HG03571 (cell line): ENCODE data around the gene IGF2.

ENCODE experiments used
- ATAC-seq: cut with Tn5 transposase; IDR thresholded peaks from one replicate; pipeline ENCODE4 v1.9.1; 2021; ENCODE audit not compliant: unreplicated experiment

Gene IGF2

DNA sequence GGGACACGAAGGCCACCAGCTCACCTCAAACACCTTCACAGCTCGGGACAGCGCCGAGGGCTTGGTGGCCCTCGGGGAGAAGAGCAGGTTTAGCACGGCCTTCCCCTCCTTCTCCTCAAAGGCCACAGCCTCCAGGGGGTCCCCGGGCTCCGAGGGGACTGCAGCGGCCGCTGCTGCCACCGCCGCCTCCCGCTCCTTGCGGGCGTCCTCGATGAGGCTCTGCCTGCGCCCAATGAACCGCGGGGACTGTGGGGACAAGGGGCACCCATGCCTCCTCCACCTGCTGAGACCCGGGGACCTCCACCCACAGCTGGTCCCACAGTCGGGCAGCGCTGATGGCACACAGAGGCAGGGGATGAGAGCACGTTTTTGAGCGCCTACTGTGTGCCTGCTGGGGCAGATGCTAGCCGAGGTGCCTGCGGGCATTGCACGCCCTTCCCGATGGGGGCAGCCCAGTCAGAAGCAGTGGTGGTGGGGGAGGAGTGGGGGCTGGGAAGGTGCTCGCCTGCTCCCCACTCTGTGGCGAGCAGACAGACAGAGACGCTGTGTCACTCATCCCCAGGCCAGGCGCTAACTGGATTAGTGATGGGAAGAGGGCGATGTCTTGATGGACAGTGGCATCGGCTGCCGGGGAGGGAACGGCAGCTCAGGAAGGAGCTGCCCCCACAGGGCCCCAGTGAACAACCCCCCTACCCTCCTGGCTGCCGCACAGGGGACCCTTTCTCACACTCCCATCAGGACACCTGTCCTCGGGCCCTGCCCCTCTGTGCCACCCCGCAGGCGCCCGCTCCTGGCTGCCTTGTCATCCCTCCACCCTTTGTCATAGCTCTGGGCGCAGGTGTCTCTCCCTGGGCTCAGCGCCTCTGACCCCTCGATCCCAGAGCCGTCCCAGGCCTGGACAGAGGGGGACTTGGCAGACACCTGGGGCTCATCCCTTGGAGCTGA is 30.7 kb upstream of the IGF2 start:
- ATAC-seq = no peak

DNA sequence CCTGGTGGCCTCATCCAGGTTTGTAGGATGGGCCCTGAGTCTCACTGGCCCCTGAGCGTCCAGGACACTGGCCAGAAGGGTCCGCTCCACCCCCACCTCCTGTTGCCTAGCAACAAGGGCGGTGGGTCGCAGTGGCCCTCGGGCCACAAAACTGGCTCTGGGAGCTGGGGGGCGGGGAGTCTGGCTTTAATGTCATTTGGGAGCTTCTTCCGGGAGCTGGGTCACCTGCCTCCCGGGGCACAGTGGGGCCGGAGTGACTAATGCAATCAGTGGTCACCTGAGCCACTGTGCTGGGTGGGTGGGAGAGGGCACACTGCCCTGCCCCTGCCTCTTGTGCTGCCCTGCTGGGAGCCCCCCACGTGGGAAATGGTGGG is 29.8 kb upstream of the IGF2 start:
- ATAC-seq = no peak

DNA sequence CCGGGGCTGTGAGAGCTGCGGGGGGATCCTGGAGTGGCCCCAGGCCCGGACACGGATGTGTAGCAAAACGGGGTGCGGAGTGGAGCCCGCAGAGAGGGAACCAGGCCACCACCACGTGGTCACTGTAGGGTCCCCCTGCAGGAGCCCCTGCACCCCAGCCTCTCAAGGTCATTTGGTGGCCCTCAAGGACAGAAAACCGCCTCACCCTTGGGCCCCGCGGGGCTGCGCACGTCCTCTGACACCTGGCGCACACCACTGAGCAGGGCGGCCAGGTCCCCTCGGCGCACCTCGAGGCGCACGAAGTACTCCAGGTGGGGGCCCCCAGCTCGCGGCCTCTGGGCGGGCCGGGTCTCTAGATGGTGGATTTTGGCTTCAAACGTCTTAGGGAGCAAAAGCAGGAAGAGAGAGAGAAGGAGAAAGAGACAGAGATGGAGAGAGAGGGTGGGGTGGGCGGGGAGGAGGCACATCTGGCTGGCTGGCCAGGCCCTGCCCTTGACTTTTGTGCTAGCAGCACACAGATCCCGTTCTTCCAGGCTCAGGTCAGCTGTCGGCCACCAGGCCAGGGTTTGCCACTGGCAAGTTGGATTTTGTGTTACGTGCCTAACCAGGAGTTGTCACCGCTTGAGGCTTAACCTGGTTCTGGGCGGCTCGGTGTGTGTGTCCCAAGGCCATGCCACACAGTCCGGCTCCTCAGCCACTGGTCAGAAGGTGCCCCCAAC is 29.3 kb upstream of the IGF2 start:
- no peak for ATAC-seq

DNA sequence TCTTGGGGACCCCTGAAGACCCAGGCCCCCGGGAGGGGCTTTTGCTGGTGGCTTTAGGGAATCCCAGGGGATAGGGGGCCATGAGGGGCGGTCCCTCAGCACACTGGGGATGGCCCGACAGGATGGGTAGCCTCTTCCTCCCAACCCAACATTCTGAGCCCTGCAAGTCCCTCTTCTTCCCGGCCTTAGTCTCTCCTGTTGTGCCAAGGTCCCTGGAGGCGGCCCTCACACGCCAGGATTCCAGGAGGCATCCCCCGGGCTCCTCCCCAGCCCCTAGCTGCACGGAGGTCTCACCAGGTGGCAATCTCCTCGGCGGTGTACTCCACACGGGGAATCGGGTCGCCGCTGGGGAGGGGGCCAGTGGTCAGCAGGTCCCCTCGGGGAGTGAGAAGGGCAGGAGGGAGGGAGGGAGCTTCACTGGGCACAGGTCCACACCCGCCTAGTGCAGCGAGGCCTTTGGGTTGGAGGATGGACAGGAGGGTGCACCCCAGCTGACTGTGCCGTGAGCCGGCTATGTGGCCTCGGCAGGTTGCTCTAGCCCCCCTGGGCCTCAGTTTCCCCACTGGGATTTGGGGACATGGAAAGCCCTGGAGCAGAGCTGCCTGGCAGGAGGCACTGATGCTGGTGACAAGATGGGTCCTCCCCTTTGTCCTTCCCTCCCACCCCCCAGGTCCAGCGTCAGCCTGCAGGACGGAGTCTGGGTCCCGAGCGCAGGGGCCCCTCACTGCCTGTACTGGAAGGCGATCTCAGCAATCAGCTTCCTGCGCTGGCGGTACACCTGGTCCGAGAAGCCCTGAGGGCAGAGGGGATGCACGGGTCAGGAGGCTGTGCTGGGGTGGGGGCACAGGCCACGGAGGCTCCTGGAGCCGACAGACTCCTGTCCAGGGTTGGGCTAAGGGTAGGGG is 28.2 kb upstream of the IGF2 start:
- no peak for ATAC-seq

DNA sequence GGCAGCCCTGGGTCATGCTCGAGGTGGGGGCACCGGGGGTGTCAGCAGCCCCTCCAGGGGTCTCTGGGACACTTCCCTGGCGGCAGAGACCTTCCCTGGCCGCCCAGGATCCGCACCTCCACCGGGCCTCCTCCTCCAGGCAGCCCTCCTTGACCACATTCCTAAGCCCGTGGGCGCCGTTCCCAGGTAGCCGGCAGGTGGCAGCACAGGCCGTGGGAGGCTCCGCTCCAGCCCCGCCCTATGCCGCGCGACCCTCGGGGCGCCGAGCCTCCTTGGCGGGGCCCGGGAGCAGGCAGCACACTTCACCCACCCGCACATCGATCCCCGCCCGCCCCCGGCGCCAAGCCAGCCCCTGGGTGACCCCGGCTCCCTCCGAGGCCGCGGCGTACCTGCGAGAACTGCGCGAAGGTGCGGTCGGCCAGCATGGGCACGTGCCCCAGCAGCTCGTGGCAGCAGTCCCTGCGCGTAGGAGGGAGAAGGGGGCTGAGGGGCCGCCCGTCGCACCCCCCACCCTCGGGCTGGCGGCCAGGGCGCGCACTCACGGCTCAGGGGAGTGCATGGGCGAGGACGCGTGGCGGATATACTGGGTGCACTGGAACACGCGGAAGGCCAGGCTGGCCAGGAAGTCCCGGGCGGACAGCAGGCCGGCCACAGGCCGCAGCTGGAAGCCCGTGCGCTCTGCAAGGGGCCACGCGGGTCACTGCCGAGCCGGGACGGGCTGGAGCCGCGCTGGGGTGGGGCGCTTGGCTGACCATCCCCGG is 27.1 kb upstream of the IGF2 start:
- ATAC-seq = no peak

DNA sequence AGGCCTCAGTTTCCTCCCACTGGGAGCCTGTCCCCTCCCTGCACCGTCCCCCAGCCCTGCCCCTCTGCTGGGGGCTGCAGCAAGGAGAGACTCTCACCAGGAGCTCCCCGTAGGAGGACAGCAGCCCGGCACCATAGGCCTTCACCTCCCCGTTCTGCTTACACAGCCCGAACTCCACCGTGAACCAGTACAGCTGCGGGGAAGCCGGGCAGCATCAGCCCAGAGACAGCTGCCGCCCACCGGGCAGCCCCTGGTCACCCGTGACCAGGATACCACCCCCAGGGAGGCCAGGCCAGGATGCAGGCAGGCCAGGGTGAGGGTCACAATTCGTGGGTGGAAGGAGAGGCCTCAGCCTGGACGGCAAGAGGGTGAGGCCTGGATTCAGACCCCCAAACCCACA is 26.4 kb upstream of the IGF2 start:
- ATAC-seq = no peak

DNA sequence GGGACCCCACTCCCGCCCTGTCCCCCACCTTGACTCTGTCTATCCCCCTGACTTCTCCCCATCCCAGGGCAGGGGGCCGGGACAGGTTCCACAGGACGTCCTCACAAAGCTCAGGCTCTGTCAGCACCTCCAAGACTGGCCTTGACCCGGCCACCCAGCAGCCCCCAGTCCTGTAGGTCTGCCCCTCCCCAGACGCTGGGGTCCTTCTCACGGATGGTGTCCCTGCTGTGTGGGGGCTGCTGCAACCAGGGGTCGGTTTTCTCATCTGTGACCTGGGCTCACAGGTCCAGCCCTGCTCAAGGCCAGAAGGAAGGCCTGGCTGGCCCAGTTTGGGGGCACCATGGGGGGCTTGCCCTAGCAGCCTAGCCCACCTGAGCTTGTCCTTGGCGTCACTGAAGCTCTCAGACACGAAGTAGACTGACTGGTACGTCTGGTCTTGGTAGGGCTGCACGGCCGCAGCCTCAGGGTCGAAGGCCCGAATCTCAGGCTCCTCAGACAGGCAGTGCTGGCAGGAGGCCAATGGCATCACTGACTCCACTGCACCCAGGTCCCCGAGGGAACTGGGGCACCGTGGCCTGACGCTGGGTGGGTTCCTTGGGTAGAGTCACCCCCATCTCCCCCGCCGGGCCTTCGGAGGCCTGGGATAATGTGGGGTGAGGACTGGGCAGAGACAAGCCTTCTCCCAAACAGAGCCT is 25.8 kb upstream of the IGF2 start:
- no peak for ATAC-seq

DNA sequence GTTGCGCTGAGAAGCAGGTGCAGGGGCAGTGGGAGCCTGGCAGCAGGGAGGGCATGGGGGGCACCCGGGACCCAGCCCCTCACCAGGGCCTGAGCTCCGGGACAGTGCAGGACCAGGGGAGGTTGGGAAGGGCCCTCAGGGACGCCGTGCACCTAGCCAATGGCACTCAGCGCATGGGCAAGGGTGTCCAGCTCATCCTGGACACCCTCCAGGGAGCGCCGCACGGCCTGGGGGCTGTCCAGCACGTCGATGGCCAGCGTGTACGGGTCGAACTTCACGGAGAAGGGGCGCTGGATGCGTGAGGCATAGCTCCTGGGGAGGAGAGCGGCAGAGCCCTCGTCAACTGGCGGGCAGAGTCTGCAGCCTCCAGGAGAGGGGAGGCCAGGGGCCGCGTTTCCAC is 24.9 kb upstream of the IGF2 start:
- ATAC-seq = no peak

DNA sequence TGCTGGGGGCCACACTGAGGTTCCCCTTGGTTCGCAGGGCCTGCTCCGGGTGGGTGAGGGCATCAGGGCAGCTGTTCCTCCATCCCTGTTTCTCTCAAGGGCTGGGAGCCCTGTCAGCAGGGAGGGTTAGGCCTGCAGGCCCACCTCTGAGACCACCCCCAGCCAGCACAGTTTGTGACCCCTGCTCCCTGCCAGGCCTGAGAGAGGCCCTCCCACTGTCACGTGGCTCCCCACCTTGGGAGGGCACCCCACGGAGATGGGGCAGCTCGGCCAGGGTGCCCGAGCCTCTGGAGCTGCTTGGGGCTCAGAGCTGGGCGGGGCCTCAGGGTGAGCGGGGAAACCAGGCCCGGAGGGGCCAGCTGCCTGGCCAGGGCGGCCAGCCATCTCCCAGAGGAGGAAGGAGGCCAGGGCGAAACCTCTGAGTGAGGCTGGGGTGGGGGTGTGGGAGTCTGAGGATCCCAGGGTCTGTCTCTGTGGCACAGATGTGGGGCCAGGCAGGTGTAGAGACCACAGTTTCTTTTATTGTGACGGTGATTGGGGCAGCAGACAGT is 24.3 kb upstream of the IGF2 start:
- ATAC-seq = no peak

DNA sequence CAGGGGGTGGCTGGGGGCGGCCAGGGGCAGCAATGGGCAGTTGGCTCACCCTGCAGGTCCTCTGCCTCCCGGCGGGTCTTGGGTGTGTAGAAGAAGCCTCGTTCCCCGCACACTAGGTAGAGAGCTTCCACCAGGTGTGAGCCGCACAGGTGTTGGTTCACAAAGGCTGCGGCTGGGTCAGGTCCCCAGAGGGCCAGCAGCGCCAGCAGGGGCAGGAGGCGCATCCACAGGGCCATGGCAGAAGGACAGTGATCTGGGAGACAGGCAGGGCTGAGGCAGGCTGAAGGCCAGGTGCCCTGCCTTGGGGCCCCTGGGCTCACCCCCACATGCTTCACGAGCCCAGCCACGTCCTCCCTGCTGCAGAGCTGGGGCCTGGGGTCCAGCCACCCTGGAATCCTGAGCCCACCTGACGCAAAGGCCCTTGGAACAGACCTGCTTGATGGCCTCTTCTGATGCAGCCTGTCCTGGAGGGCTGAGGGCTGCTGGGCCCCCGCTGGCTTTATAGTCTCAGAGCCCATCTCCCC is 21.6 kb upstream of the IGF2 start, which contains the start of gene INS:
INS (minus strand) TSS at position 474 of the 524 bp plus-strand sequence; CDS start at position 236, 238 bp downstream.
- ATAC-seq = no peak

DNA sequence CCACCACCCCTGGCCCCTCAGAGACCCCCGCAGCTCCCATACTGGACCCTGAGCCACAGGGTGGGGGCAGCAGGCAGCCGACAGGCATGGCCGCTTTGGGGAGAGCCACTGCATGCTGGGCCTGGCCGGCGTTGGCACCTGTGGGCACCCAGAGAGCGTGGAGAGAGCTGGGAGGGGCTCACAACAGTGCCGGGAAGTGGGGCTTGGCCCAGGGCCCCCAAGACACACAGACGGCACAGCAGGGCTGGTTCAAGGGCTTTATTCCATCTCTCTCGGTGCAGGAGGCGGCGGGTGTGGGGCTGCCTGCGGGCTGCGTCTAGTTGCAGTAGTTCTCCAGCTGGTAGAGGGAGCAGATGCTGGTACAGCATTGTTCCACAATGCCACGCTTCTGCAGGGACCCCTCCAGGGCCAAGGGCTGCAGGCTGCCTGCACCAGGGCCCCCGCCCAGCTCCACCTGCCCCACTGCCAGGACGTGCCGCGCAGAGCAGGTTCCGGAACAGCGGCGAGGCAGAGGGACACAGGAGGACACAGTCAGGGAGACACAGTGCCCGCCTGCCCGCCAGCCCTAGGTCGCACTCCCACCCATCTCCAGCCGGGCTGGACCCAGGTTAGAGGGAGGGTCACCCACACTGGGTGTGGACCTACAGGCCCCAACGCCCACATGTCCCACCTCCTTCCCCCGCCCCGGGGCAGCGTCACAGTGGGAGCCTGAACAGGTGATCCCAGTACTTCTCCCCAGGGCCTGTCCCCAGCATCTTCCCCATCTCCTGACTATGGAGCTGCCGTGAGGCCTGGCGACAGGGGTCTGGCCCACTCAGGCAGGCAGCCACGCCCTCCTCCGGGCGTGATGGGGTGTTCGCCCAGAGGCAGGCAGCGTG is 20.6 kb upstream of the IGF2 start:
- no peak for ATAC-seq

DNA sequence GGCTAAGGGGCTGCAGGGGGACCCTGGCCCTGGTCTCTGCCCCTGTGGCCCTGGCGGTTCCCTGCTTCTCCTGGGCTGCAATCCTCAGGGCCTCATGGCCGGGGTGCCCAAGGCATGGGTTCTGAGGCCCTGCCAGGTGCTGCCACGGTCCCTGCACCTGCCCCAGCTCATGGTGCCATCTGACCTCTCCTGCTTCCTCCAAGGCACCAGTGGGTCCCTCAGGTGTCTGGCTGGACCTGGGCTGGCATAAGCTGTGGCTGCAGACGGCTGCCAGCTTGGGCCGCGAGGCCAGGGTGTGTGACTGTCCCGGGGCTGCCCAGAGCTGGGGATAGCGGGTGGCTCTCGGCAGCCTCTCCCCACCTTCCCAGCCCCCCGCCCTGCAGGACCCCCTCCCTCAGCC is 19.8 kb upstream of the IGF2 start:
- ATAC-seq = no peak

DNA sequence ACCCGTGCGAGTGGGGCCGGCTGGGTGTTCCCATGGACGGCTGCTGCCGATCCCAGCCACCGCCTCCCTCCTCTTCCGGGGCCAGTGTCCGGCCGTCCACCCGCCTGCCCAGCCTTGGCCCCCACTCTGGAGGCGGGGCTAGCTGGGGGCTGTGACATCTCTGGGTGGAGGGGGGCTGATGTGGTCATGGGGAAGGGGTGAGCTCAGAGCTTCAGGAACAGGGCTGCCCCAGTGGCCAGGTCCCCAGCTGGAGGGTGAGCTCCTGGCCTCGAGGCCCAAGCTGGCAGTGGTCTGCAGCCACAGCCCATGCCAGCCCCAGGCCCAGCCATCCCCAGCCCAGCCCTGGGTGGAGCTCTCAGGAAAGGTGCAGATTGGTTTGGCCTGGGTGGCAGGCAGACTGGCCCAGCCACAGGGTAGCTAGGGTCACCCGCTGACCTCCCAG is 19.1 kb upstream of the IGF2 start:
- ATAC-seq = no peak

DNA sequence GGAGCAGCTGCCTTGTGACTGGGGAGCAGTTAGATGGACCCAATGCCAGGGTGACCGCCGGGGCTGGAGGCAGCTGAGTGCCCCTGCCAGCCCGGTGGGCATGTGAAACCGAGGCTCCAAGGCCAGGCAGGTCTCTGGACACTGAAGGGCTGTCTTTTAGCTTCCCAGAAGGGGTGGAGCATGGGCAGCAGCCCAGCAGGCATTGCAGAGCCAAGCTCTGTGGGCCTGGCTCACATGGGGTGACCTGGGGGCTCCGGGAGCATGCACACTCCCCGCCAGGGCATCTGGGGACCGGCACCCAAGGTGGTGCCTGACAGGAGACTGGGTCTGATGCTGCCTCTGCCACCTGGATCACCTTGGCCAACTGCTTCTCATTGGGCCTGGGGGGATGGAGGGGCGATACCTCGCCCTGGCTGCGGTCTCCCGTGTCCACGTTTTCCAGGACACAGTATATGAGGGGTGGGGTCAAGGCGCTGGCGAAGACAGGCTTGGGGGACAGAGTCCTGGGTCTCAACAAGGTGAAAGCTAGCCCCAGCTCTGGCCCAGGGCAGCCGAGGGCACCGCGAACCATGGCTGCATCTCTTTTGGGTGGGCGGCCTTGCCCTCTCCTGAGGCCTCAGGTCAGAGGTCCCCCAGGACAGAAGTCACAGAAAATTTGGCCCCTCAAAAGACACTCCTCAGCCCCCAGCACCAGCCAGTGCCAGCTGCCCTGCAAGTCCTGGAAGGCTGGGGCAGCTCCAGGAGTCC is 18.3 kb upstream of the IGF2 start:
- no peak for ATAC-seq

DNA sequence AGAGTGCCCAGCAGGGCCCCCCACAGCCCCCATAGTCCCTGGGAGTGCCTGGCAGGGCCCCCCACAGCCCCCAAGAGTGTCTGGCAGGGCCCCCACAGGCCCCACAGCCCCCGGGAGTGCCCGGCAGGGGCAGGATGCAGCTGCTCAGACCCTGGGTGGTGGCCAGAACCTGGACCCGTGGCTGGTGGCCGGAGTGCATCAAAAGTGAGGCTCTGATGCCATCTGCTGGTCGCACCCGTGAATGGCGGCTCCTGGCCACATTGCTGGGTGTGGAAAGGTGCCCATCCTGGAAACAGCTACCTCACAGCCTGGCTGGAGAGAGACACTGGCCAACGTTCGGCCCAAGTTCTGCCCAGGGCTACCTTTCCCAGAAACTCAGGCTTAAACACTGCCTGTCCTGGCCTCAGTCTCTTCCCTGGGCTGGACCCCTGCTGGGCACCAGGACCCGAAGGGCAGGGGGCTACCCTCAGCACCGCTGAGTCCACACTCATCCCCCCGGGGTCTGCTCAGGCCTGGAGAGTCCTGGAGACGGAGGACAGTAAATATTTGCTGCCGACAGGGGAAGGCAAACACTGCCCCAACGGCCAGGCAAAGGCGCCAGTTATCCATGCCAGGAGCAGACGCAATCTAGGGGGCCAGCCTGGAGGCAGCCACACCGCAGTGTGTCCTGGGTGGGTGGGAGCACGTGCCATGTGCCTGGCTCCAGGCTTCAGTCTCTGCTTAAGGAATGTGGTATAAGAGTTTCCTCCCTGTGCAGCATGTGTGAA is 17.4 kb upstream of the IGF2 start:
- no peak for ATAC-seq

DNA sequence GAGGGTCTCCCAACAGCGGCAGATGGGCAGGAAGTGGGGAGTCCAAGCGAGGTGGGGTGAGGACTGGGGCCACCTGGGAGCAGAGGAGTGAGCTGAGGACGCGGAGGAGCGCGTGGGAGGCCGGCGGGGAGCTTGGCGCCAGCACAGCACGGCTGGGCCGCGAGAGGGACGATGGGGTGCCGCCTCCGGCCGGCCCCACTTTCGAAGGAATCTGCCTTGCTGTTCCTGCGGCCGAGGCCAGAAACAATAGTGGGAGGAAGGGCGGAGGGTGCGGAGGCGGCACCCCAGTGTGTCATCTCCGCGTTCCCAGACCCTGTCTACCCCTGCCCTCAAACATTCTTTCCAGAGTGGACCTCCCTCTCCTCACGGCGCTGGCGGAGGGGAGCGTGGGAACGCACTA is 16.3 kb upstream of the IGF2 start:
- no peak for ATAC-seq

DNA sequence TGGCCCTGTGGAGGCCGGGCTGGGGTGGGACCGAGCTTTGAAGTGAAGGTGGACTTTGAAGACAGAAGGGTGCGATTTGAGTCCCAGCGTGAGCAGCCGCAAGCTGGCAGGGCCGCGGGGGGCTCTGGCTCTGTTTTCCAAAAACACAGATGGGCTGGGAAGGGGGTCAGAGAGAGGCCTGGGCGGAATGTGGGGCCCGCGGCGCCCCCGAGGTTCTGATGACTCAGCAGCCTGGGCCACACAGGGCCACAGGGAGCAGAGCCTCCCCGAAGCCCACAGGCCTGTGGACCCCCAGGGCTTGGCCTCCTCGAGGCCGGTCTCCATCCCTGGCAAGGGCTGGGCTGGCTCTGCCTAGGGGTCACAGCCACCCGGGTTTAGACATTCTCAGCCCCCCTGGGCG is 15.7 kb upstream of the IGF2 start:
- ATAC-seq = no peak
